Measurements from ENCODE around the gene GNG4. TPM values are rescaled to one million over a fixed set of nuclear protein-coding genes. Genes with fewer than 3 reads are reported as not detected.
A peak's percentile ranks its signal among the peaks of the same experiment; 100 is the strongest.

The GNG4 gene
- total and polyA plus RNA-seq, 9 of the 15 experiments (the other 6 are each of a cell fraction or from before 2014, with no cell fraction given): 0.06 to 0.58 (median 0.08) TPM; not detected in 4

- TF ChIP-seq MGA (IDR thresholded peaks at IDR 0.05) (no peak), POLR2A (conservative IDR thresholded peaks at IDR 0.05) (peak; percentile 77; the same call in 1 of the 2 replicates), SUPT5H (IDR thresholded peaks at IDR 0.05) (peak; percentile 74), E2F5 (CRISPR knock-in tag; IDR thresholded peaks at IDR 0.05) (0 out of 2 replicates have a peak, but pooled peaks have one; percentile 24), CTBP1 (IDR thresholded peaks at IDR 0.05; ENCODE audit: borderline replicate concordance) (peak; percentile 44; the same call in 1 of the 2 replicates), CXXC5 (CRISPR knock-in tag; IDR thresholded peaks at IDR 0.05) (0 out of 2 replicates have a peak, but pooled peaks have one; percentile 64), NONO (IDR thresholded peaks at IDR 0.05; ENCODE audit: low read depth in 2 of 2, low read length in 1 of 2) (peak; percentile 85 to 86), TSC22D4 (tag; IDR thresholded peaks at IDR 0.05) (no peak), GATAD2B (IDR thresholded peaks at IDR 0.05; ENCODE audit: borderline replicate concordance) (peak; percentile 71; the same call in 1 of the 2 replicates), TCFL5 (CRISPR knock-in tag; conservative IDR thresholded peaks at IDR 0.05) (no peak), ZFX (CRISPR knock-in tag; IDR thresholded peaks at IDR 0.05) (peak; percentile 72), ELF1 (tag; IDR thresholded peaks at IDR 0.05) (0 out of 2 replicates have a peak, but pooled peaks have one; percentile 7)
- TF ChIP-seq, protein P1, sequence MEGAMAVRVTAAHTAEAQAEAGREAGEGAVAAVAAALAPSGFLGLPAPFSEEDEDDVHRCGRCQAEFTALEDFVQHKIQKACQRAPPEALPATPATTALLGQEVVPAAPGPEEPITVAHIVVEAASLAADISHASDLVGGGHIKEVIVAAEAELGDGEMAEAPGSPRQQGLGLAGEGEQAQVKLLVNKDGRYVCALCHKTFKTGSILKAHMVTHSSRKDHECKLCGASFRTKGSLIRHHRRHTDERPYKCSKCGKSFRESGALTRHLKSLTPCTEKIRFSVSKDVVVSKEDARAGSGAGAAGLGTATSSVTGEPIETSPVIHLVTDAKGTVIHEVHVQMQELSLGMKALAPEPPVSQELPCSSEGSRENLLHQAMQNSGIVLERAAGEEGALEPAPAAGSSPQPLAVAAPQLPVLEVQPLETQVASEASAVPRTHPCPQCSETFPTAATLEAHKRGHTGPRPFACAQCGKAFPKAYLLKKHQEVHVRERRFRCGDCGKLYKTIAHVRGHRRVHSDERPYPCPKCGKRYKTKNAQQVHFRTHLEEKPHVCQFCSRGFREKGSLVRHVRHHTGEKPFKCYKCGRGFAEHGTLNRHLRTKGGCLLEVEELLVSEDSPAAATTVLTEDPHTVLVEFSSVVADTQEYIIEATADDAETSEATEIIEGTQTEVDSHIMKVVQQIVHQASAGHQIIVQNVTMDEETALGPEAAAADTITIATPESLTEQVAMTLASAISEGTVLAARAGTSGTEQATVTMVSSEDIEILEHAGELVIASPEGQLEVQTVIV (CRISPR knock-in tag; IDR thresholded peaks at IDR 0.05; ENCODE audit: borderline replicate concordance): no peak
Measured at GRCh38 chr1:235504122-235504493, 145.5 kb downstream of the GNG4 start, which contains the start of gene B3GALNT2 (continued).

All from K562 (cell line).